Fibroblast of lung (primary cell): ENCODE results near the gene DNAJC24. TPM values are rescaled to one million over a fixed set of nuclear protein-coding genes. Genes with fewer than 3 reads are reported as not detected.

ENCODE experiments used
- DNase-seq, 2 donors: peaks; one replicate each; pipeline versions ENCODE4 v3.0.0 to v3.0.0-alpha.2; 2010; ENCODE audit warnings: low read depth in 2 of 2
- H2AFZ ChIP-seq: 2 replicates; pipeline ENCODE4 v1.5.1; 2012; ENCODE audit warnings: low read length, control low read depth, inconsistent platforms
- H3K27ac ChIP-seq: 2 replicates; pipeline ENCODE4 v1.5.1; 2011; ENCODE audit warnings: low read length, control low read depth; ENCODE audit not compliant: insufficient read depth
- H3K27me3 ChIP-seq: 2 replicates; pipeline ENCODE4 v1.5.1; 2011; ENCODE audit warnings: mild to moderate bottlenecking, low read length; ENCODE audit not compliant: control insufficient read depth, insufficient read depth
- H3K36me3 ChIP-seq: 2 replicates; pipeline ENCODE4 v1.5.1; 2011; ENCODE audit warnings: low read length; ENCODE audit not compliant: control insufficient read depth, insufficient read depth
- H3K4me1 ChIP-seq: 2 replicates; pipeline ENCODE4 v1.5.1; 2011; ENCODE audit warnings: low read length; ENCODE audit not compliant: control insufficient read depth, insufficient read depth; ENCODE audit errors: extremely low read depth
- H3K4me2 ChIP-seq: 2 replicates; pipeline ENCODE4 v1.5.1; 2011; ENCODE audit warnings: low read length, control low read depth; ENCODE audit not compliant: insufficient read depth; ENCODE audit errors: extremely low read depth
- H3K4me3 ChIP-seq, 4 experiments: fragments of 200-600 bp in 1 of 4; sonication (generic) in 1 of 4; replicated peaks in 1 of 4; 2 replicates each; pipeline ENCODE4 v1.5.1; 2011 to 2016; ENCODE audit warnings: low read length in 4 of 4, low read depth in 3 of 4, mild to moderate bottlenecking in 3 of 4, control low read depth in 2 of 4, inconsistent platforms in 1 of 4, mixed read lengths in 1 of 4; ENCODE audit not compliant: insufficient read depth in 1 of 4; ENCODE audit errors: control extremely low read depth in 1 of 4
- H3K79me2 ChIP-seq: 2 replicates; pipeline ENCODE4 v1.5.1; 2012; ENCODE audit warnings: mild to moderate bottlenecking, low read length, inconsistent platforms; ENCODE audit not compliant: control insufficient read depth, insufficient read depth
- H3K9ac ChIP-seq: 2 replicates; pipeline ENCODE4 v1.5.1; 2011; ENCODE audit warnings: mild to moderate bottlenecking, low read length, control low read depth; ENCODE audit not compliant: insufficient read depth
- H3K9me3 ChIP-seq: 2 replicates; pipeline ENCODE4 v1.5.1; 2012; ENCODE audit warnings: low read depth, low read length; ENCODE audit not compliant: control insufficient read depth, insufficient read depth
- H4K20me1 ChIP-seq: 2 replicates; pipeline ENCODE4 v1.5.1; 2011; ENCODE audit warnings: low read length; ENCODE audit not compliant: control insufficient read depth, insufficient read depth; ENCODE audit errors: extremely low read depth
- EZH2 ChIP-seq: IDR thresholded peaks from 2 replicates; pipeline ENCODE4 v1.5.1; 2012; ENCODE audit warnings: low read length, control low read depth, mild to moderate bottlenecking; ENCODE audit errors: missing control alignments
- polyA plus RNA-seq, 2 donors: library from polyadenylated mRNA; depleted of rRNA in 1 of 2; stranded (reverse) in 1 of 2; unstranded in 1 of 2; fragments of >200 nt; gene quantifications; 2 replicates each; pipeline ENCODE4 v1.2.1, GENCODE V29; 2011 to 2012; ENCODE audit warnings: missing spikeins in 1 of 2
- total RNA-seq: library from RNA; depleted of rRNA; stranded (reverse); fragments of >200 nt; gene quantifications from 2 replicates; pipeline ENCODE4 v1.2.1, GENCODE V29; 2014
- TF ChIP-seq, protein P1 (sequence below), 2 donors: IDR thresholded peaks in 1 of 2; conservative IDR thresholded peaks in 1 of 2; 1 replicate in 1 of 2; 2 replicates in 1 of 2; pipeline ENCODE4 v1.5.1; 2011 to 2012; ENCODE audit warnings: low read length in 2 of 2, control low read depth in 1 of 2, inconsistent platforms in 1 of 2, low read depth in 1 of 2, mild to moderate bottlenecking in 1 of 2

The DNAJC24 gene
- total and polyA plus RNA-seq, 2 donors (not counting 1 experiment from before 2014, with no cell fraction given) = 13.3 to 19.2 TPM

DNA sequence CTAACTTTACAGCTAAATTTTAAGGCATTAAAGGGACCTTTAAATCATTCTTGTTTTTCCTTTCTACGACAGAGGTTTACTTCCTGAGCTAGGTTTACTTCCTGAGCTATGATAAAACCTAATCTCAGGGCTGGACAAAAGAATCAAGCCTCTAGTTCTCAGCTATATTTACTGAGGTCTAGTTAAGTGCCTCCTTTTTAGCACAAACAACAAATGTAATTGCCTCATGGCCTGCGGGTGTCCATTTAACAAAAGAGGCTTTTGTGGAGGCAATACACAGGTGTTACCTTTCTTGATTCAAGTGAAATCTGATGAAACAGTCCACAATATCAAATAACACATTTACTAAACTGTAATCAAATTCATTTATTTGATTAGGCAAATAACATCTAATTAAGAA is 72.4 kb downstream of the DNAJC24 start:
- H4K20me1 ChIP-seq = no peaks in the 10 kb centered on the region
- no peak overlapping the region for H3K4me3 ChIP-seq
- H3K4me2 ChIP-seq = no peak overlapping the region
- no peak for DNase-seq
- no peaks in the 10 kb centered on the region for H3K79me2 ChIP-seq
- H3K27ac ChIP-seq = no peak overlapping the region
- H3K4me1 ChIP-seq = no peaks in the 10 kb centered on the region
- no peak overlapping the region for H3K9ac ChIP-seq
- no peaks in the 10 kb centered on the region for H3K27me3 ChIP-seq
- no peak overlapping the region for H2AFZ ChIP-seq
- TF ChIP-seq EZH2 = no peak
- TF ChIP-seq, protein P1, sequence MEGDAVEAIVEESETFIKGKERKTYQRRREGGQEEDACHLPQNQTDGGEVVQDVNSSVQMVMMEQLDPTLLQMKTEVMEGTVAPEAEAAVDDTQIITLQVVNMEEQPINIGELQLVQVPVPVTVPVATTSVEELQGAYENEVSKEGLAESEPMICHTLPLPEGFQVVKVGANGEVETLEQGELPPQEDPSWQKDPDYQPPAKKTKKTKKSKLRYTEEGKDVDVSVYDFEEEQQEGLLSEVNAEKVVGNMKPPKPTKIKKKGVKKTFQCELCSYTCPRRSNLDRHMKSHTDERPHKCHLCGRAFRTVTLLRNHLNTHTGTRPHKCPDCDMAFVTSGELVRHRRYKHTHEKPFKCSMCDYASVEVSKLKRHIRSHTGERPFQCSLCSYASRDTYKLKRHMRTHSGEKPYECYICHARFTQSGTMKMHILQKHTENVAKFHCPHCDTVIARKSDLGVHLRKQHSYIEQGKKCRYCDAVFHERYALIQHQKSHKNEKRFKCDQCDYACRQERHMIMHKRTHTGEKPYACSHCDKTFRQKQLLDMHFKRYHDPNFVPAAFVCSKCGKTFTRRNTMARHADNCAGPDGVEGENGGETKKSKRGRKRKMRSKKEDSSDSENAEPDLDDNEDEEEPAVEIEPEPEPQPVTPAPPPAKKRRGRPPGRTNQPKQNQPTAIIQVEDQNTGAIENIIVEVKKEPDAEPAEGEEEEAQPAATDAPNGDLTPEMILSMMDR (conservative IDR thresholded peaks at IDR 0.05 in 1 of 2, IDR thresholded peaks at IDR 0.05 in 1 of 2; ENCODE audit: low read depth in 1 of 2, low read length in 2 of 2) = no peak
- no peaks in the 10 kb centered on the region for H3K9me3 ChIP-seq
- no peaks in the 10 kb centered on the region for H3K36me3 ChIP-seq

DNA sequence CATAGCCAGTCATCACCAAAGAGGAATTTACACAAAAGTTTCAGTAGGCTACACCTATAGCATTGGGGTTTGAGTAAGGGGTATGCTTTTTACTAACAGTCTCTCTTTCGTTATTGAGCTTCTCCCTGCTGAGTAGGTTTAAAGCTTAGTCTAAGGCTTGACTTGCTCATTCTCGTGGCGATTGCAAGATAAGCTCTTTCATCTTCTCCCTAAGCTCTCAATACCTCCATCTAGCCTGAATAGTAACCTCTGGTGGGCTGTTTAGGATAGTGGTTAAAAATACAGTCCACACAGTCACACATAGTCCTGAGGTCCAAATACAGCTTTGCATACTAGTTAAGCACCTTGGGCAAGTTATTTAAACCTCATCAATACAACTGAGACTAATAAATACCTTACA is 74.1 kb downstream of the DNAJC24 start:
- Histone ChIP-seq H3K4me3 (no peak overlapping the region), H4K20me1 (no peaks in the 10 kb centered on the region), H2AFZ (no peak overlapping the region), H3K27ac (no peak overlapping the region), H3K79me2 (no peaks in the 10 kb centered on the region), H3K27me3 (no peaks in the 10 kb centered on the region), H3K4me1 (no peaks in the 10 kb centered on the region), H3K9me3 (no peaks in the 10 kb centered on the region), H3K36me3 (no peaks in the 10 kb centered on the region), H3K9ac (no peak overlapping the region), H3K4me2 (no peak overlapping the region)
- no peak for DNase-seq
- TF ChIP-seq, protein P1 (conservative IDR thresholded peaks at IDR 0.05 in 1 of 2, IDR thresholded peaks at IDR 0.05 in 1 of 2; ENCODE audit: low read depth in 1 of 2, low read length in 2 of 2) = no peak
- no peak for TF ChIP-seq EZH2

DNA sequence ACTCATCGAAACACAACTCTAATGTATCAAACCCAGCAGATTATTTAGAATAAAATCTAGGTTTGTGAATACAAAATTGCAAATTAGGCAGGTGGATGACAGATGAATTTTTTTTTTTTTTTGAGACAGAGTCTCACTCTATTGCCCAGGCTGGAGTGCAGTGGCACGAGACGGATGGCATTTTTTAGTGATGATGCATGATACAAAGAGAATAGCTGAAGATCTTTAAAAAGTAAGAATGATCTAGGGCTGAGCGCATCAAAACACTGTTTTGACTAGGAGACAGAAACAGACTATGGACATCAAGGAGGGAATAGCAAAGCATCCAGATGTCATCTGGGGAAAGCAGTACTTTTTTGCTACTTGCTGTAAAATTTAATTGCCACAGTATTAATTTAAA is 76.0 kb downstream of the DNAJC24 start:
- DNase-seq = no peak
- H3K27me3 ChIP-seq = no peaks in the 10 kb centered on the region

More for the DNA sequence above, 76.0 kb downstream of the DNAJC24 start:
- no peaks in the 10 kb centered on the region for H3K79me2 ChIP-seq
- no peak overlapping the region for H3K9ac ChIP-seq
- no peaks in the 10 kb centered on the region for H3K9me3 ChIP-seq
- H4K20me1 ChIP-seq = no peaks in the 10 kb centered on the region
- H3K36me3 ChIP-seq = no peaks in the 10 kb centered on the region
- no peak overlapping the region for H2AFZ ChIP-seq
- H3K4me3 ChIP-seq = no peak overlapping the region
- no peak overlapping the region for H3K27ac ChIP-seq
- no peak for TF ChIP-seq EZH2
- TF ChIP-seq, protein P1 (conservative IDR thresholded peaks at IDR 0.05 in 1 of 2, IDR thresholded peaks at IDR 0.05 in 1 of 2; ENCODE audit: low read depth in 1 of 2, low read length in 2 of 2) = no peak
- no peak overlapping the region for H3K4me2 ChIP-seq
- no peaks in the 10 kb centered on the region for H3K4me1 ChIP-seq
